Ishikawa (cell line): ENCODE results near the gene TANK.

Experiments
- CEBPB ChIP-seq: IDR thresholded peaks from 2 replicates; pipeline ENCODE4 v1.6.1; 2012
- CREB1 ChIP-seq: IDR thresholded peaks from 2 replicates; pipeline ENCODE4 v1.6.1; 2012; ENCODE audit warnings: low read depth
- EGR1 ChIP-seq: IDR thresholded peaks from 2 replicates; pipeline ENCODE4 v1.6.1; 2012
- EP300 ChIP-seq: IDR thresholded peaks from 2 replicates; pipeline ENCODE4 v1.6.1; 2012; ENCODE audit warnings: borderline replicate concordance
- FOXM1 ChIP-seq: IDR thresholded peaks from 2 replicates; pipeline ENCODE4 v1.6.1; 2012; ENCODE audit warnings: low read depth, borderline replicate concordance
- NFIC ChIP-seq: IDR thresholded peaks from 2 replicates; pipeline ENCODE4 v1.6.1; 2012
- RAD21 ChIP-seq: IDR thresholded peaks from 2 replicates; pipeline ENCODE4 v1.6.1; 2012; ENCODE audit warnings: low read depth
- TAF1 ChIP-seq: IDR thresholded peaks from 2 replicates; pipeline ENCODE4 v1.6.1; 2012; ENCODE audit warnings: low read depth, mild to moderate bottlenecking
- TCF12 ChIP-seq: IDR thresholded peaks from 2 replicates; pipeline ENCODE4 v1.6.1; 2012; ENCODE audit warnings: low read depth
- TEAD4 ChIP-seq: IDR thresholded peaks from 2 replicates; pipeline ENCODE4 v1.6.1; 2012
- YY1 ChIP-seq: IDR thresholded peaks from 2 replicates; pipeline ENCODE4 v1.6.1; 2012; ENCODE audit warnings: low read depth
- ZBTB7A ChIP-seq: IDR thresholded peaks from 2 replicates; pipeline ENCODE4 v1.6.1; 2012; ENCODE audit warnings: low read depth
- TF ChIP-seq, protein P1 (sequence below): IDR thresholded peaks from 2 replicates; pipeline ENCODE4 v1.6.1; 2012
- TF ChIP-seq, protein P2 (sequence below): IDR thresholded peaks from 2 replicates; pipeline ENCODE4 v1.6.1; 2012
- TF ChIP-seq, protein P3 (sequence below): IDR thresholded peaks from 2 replicates; pipeline ENCODE4 v1.6.1; 2012; ENCODE audit warnings: low read depth, mild to moderate bottlenecking

The TANK gene, protein sequence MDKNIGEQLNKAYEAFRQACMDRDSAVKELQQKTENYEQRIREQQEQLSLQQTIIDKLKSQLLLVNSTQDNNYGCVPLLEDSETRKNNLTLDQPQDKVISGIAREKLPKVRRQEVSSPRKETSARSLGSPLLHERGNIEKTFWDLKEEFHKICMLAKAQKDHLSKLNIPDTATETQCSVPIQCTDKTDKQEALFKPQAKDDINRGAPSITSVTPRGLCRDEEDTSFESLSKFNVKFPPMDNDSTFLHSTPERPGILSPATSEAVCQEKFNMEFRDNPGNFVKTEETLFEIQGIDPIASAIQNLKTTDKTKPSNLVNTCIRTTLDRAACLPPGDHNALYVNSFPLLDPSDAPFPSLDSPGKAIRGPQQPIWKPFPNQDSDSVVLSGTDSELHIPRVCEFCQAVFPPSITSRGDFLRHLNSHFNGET

DNA sequence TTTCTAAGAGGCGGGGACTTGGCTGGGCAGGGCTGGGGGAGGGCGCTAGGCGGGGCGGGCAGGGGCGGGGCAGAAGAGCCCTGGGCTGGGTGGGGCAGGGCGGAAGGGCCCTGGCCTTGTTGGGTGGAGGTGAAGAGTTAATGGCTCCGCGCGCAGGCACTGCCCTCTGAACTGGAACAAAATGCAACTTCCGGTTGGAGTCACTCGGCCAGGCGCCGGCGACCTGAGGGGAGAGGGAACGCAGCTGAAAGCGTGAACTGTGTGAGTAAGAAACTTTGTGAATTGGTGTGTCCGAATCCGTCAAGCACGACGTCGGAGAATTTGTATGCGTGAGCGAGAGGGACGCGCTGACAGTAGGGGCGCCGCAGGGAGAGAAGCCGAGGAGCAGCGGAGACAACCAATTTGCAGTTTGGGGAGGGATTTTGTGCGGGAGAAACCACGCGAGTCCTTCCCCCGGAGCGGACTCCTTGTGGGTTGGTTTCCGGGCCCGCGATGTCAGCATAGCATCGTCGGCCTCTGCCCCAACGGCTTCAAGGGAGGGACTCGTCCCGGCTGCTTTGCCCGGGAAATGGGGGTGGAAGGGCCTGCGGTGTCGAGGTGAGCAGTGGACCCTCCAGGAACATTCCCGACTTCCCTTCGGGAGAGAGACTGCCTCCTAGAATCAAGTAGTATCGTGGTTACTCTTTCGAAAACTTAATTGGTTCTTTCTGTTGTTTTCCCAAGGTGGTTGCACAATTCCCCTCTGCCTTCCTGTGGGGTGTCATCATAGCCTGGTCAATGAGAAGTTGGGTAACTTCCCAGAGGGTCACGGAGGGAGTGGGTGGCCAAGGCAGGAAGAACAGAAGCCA, at the start of gene TANK:
TANK (plus strand) TSS at position 203 of the 848 bp plus-strand sequence. CDS start 19,235 bp downstream, outside the sequence.
- TF ChIP-seq, protein P1, sequence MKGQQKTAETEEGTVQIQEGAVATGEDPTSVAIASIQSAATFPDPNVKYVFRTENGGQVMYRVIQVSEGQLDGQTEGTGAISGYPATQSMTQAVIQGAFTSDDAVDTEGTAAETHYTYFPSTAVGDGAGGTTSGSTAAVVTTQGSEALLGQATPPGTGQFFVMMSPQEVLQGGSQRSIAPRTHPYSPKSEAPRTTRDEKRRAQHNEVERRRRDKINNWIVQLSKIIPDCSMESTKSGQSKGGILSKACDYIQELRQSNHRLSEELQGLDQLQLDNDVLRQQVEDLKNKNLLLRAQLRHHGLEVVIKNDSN = no peak
- TF ChIP-seq EGR1 = peak; percentile 46; the same call in 1 of the 2 replicates
- TF ChIP-seq, protein P2, sequence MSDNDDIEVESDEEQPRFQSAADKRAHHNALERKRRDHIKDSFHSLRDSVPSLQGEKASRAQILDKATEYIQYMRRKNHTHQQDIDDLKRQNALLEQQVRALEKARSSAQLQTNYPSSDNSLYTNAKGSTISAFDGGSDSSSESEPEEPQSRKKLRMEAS = peak; percentile 69
- TF ChIP-seq NFIC = peak; percentile 61
- no peak; the same call in 1 of the 2 replicates for TF ChIP-seq CREB1
- peak; percentile 100 for TF ChIP-seq TAF1
- peak; percentile 98 for TF ChIP-seq CEBPB
- peak; percentile 80 for TF ChIP-seq YY1
- no peak for TF ChIP-seq EP300
- TF ChIP-seq ZBTB7A = no peak
- peak; percentile 62; the same call in 1 of the 2 replicates for TF ChIP-seq TCF12
- TF ChIP-seq, protein P3, sequence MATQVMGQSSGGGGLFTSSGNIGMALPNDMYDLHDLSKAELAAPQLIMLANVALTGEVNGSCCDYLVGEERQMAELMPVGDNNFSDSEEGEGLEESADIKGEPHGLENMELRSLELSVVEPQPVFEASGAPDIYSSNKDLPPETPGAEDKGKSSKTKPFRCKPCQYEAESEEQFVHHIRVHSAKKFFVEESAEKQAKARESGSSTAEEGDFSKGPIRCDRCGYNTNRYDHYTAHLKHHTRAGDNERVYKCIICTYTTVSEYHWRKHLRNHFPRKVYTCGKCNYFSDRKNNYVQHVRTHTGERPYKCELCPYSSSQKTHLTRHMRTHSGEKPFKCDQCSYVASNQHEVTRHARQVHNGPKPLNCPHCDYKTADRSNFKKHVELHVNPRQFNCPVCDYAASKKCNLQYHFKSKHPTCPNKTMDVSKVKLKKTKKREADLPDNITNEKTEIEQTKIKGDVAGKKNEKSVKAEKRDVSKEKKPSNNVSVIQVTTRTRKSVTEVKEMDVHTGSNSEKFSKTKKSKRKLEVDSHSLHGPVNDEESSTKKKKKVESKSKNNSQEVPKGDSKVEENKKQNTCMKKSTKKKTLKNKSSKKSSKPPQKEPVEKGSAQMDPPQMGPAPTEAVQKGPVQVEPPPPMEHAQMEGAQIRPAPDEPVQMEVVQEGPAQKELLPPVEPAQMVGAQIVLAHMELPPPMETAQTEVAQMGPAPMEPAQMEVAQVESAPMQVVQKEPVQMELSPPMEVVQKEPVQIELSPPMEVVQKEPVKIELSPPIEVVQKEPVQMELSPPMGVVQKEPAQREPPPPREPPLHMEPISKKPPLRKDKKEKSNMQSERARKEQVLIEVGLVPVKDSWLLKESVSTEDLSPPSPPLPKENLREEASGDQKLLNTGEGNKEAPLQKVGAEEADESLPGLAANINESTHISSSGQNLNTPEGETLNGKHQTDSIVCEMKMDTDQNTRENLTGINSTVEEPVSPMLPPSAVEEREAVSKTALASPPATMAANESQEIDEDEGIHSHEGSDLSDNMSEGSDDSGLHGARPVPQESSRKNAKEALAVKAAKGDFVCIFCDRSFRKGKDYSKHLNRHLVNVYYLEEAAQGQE = peak; percentile 38; the same call in 1 of the 2 replicates

DNA sequence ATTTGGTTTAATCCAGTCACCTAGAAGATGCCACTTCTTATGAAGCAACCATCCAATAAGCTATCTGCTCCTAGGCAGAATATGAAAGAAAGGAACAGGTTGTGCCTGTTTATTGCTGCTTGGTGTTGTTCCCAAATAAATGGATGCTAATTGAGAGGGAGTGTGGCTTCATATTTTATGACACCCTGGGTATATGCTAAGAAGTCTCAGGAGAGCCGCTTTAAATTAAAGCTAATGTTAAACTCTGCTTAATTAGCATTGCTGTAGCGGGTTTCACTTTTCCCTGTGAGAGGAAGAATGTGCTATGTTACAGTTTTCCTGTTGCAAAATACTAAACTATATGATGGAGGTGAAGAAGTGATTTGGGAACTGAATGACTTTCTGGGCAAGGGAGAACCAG, 48.7 kb upstream of the TANK start:
- TF ChIP-seq TAF1 = no peak
- TF ChIP-seq YY1 = no peak
- TF ChIP-seq, protein P3 = no peak
- TF ChIP-seq, protein P2 = no peak
- TF ChIP-seq TCF12 = no peak
- TF ChIP-seq, protein P1 = no peak
- no peak for TF ChIP-seq RAD21
- TF ChIP-seq ZBTB7A = no peak
- no peak for TF ChIP-seq FOXM1
- TF ChIP-seq EP300 = no peak
- no peak for TF ChIP-seq NFIC
- no peak for TF ChIP-seq CEBPB
- no peak for TF ChIP-seq EGR1
- no peak for TF ChIP-seq CREB1
- no peak for TF ChIP-seq TEAD4

DNA sequence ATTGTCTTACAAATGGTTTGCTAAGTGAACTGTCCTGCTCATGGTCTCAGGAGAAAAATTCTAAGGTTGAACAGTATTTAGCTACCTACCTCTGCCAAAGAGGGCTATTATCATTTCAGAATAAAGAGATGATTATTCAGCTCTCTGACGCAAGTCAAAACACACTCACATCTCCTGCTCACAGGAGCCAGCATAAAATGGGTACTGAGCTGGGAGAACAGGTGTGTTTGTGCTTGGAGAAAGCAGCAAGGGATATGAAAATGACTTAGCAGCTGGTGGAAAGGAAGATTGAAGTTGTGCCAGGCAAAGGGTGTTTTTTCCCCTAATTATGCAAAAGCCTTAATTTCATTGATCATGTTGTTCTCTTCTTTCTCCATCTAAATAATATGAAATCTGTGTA, 47.3 kb upstream of the TANK start:
- no peak for TF ChIP-seq CREB1
- TF ChIP-seq, protein P3 = no peak
- no peak for TF ChIP-seq RAD21
- no peak for TF ChIP-seq TCF12
- TF ChIP-seq EP300 = no peak
- no peak for TF ChIP-seq ZBTB7A
- TF ChIP-seq, protein P2 = no peak
- TF ChIP-seq, protein P1 = no peak
